Stimulated activated CD4-positive, alpha-beta T cell treated with anti-CD3 and anti-CD28 coated beads, Interleukin-12 subunit alpha, Interleukin-12 subunit beta, amount 100 ng/mL, for 48 hours (primary cell): ENCODE results near the gene LOXHD1.

ENCODE experiments used
- DNase-seq, 3 donors: peaks; one replicate each; pipeline ENCODE4 v3.0.0-alpha.2; 2020; ENCODE audit warnings: low read depth in 2 of 3, low spot score in 1 of 3

LOXHD1 gene

DNA sequence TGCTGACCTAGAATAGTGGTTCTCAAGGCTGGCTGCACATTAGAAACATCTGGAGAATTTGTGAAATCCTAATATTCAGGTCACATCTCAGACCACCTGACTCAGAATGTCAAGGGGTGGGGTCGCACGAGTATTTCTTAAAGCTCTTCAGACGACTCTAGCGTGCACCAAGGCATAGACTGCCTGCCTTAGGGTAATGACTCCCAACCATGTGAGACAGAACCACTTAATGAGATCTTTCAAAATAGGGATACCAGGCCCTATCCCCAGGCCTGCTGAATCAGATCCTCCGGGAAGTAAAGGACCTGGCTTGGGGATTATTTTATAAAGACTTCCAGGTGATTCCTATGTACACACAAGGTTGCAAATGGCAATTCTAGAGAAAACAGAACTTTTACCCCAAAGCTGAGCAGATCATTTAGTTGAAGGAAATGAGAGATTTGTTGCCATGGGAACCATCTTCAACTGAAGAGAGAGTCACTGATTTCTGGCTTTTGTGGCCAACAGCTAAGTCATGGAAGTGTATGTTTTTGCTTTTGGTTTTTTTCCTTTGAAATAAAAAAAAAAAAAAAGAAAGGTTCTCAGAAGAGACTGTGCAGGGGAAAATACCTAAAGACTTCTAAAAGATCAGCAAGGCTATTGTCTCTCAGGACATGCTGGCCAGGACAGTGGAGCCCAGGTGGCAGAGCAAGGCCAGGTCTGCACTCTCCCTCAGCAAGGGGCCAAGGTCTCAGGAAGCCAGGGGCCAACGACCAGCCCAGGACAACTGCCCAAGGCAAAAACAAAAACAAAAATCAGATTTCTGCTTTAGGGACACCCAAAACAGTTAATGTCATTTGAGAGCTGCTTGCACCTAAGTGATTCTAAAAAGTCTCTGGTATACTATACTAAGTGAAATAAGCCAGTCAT lies 15.3 kb upstream of the LOXHD1 start:
- no peak for DNase-seq

DNA sequence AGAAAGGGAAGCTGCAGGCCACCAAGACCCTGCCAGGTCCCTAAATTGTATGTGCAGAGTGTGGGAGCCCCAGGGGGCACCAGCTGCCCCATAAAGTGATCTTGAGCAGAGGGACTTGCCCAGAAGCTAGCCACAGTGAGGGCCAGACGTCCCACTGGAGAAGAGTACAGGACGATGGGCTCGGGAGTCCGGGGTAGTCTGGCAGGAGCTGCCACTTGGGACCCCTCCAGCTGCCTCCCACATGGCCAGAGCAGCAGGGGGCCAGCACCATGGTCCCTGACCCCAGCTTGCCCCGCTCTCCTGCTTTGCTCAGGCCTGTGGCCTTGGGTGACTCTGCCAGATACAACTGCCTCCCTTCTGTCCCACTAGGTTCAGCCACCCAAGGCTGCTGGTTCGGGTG lies 11.7 kb upstream of the LOXHD1 start:
- DNase-seq, result no peak

DNA sequence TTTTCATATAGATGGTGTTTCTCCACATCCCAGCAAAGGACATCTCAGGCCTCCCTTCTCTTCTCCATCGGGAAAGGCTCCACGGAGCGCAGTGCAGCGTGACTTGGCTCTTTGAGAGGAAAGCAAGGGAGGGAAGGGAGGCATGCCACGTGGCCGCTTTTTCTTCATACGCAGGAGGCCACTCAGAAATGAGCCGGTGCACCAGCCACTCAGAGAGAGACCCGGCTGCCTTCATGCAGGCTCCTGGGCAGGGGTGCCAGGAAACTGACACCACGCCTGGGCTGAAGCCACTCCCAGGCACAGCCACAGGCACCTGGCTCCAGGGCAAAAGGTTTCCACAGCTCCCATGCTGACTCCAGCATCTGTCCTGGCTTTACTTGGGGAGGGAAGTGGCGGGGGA lies 11.1 kb upstream of the LOXHD1 start:
- no peak for DNase-seq

GRCh38 chr18:46663539-46663938 lies 6.5 kb upstream of the LOXHD1 start:
- DNase-seq, result no peak

GRCh38 chr18:46660957-46661749 lies 4.1 kb upstream of the LOXHD1 start:
- no peak for DNase-seq

GRCh38 chr18:46659484-46659883 lies 2.5 kb upstream of the LOXHD1 start:
- DNase-seq, result no peak

DNA sequence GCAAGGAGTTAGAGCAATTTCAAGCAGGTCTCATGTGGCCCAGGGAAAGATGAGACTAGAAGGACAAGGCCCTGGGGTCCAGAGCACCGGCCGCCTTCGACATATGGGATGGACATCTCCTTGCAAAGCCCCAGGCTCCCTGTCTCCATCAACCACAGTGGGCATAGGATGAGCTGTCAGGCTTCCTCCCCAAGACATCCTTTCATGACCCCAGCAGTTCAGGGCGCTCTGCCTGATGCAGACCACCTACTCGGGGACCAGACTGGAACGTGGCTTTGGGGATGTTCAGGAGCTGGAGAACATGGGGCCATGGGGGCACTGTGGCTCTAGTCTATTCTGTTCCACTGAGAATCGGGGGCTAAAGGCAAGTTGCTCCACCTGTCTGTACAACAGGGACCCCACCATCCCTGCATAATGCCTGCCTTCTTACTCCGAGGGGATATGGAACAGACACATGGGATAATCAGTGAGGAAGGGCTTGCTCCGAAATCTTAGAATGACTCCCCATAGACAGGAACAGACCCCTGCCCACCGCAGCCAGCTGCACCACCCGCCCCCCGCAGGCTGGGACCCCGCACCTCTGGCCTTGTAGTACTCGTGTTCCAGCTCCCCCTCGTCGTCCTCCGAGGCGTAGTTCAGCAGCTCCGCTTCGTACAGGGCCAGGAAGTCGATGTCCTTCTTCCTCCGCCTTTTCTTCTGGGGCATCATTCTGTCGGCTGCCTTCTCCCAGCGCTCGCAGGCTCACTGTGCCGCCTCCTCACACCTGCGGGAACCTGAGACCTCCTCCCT lies 500 bp downstream of the LOXHD1 start:
- DNase-seq, result no peak

DNA sequence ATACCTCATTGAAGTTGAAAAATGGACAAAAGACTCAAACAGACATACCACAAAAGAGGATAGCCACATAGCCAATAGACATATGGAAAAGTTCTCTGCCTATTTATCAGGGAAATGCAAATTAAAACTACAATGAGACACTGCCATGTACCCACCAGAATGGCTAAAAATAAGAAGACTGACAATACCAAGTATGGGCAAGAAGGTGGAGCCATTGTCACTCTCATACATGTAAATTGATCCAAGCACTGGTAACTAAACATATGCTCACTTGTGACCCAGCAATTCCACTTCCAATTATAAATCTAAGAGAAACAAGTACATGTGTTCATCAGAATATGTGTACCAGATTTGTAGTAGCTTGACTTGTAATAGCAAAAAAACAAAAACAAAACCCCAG lies 4.6 kb downstream of the LOXHD1 start:
- DNase-seq, result no peak

DNA sequence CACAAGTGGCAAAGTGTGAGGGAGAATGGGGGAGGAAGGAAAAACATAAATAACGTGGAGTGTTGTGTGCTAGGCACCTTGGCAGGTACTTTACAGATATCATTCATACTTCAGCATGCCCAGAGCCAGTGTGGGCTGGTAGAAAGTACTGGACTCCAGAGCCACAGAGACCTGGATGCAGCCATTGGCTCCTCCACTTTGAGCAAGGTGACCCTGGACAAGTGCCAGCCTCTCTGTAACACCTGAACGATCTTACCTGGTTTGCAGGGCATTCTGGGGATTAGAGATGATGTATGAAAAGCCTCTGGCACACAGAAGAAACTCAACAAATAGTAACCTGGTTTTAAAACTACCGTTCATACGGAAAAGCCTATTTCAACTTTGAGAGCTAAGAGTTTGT lies 6.3 kb downstream of the LOXHD1 start:
- DNase-seq, result no peak

DNA sequence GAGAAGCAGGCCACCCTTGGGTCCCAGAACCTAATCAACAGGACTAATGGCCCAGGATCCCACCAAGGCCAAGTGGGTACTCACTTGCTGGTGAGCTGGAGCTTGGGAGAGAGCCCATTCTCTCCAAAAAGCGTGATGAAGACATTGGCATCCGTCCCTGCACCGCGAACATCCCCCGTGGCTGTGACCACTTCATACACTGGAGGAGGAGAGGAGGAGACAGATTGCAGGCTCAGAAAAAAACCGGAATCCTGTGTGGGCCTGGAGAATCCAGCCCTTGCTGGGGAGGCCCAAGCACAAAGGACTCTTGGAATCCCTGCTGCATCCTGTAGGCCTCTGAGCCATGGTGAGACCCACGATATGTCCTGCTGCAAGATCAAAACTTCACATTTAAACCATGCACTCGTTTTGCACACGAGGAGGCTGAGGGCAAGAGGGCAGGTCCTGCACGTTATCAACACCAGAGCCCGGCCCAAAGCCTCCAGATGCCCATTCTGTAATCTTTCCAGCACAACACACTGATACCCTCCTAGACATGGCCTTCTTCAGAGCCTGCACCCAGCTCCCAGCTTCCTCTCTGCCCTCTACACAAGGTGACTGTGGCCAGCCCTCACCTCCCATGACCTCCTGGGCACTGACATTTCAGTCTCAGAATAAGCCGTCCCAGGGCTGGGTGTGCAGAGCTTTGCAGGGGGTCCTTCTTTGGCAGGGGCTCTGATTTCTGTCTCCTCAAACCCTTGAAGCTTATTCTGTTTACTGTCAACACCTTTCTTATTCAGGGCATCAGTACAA lies 7.8 kb downstream of the LOXHD1 start:
- DNase-seq, result no peak

DNA sequence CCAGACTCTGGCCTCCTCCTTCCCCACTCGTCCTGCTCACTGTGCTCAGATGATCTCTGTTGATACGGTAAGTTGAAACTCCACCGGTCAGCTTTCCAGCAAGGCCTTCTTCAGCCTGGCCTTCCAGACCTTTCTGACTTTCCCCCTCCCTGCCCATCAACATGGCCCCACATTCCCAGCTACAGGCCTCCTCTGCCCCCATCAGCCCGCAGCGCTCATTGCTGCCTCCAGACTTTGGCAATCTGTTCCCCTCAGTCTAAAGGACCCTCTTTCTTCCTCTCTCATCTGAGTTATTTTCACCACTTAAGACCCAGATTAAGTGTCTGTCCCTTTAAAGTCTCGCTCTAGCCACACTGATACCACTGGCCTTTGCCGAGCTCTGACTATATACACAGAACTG lies 10.6 kb downstream of the LOXHD1 start:
- DNase-seq, result no peak

GRCh38 chr18:46642561-46642960 lies 14.5 kb downstream of the LOXHD1 start:
- DNase-seq, result no peak

DNA sequence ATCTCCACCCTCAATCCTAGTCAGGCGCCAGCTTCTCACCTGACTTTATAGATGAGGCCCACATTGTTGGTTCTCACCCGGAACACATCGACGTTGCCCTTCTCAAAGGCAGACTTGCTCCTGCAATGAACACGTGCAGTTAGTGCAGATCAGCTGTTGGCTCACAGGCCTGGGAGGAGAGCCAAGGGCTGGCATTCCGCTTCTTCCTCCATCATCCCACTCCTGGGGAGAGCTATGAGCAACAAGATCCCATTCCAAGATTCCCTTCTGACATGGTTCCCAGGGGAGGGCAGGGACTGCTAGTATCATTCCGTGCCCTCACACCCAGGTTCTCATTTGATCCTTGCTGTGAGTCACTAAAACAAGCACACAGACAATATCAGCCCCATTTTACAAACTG lies 15.1 kb downstream of the LOXHD1 start:
- no peak for DNase-seq

DNA sequence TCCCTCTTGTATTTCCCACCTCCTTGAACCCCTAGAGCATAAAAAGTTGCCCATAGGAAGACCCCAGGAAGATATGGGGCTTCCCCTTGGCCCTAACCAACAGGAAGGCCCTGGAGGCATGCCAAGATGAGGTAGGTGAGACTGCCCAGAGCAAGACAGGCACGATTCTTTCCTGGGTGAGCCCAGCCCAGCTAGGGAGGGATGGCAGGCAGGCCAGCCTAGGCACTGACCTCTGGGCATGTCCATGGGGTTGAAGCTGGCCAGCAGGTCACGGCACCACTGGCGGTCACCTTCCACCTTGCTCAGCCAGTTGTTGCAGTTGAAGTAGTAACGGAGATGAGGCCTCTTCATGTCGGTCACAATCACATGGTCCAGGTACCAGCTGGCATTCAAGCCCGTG lies 17.6 kb downstream of the LOXHD1 start:
- DNase-seq, result no peak

DNA sequence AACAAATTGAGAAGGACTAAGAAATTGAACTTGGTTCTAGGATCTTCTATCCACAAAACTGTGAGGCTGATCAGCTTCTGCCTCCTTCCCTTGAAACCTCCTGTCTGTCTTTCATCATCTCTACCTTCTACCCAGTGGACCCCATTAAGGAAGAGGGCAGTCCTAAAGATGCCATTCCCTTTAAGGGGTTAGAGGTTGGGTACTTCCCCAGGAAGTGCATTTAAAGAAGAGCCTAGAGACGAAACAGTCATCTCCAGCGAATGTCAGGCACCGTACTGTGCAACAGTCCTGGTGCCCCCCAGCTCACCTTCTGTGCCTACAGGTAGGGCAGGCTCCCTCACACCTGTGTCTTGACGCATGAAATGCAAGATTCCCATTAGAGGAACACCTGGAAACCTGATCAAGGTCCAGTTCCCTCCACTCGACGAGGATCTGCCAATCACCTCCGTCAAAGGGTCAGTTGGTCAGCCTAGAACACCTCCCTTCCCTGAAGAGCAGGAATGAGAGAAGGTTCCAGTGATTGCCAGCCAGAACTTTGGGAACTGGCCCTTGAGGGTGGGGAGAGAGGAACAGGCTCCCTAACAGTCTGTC lies 20.9 kb downstream of the LOXHD1 start:
- DNase-seq, result no peak

- no peak for DNase-seq
These were observed 24.5 kb downstream of the LOXHD1 start for GRCh38 chr18:46632401-46633071.

GRCh38 chr18:46630991-46631390 lies 26.0 kb downstream of the LOXHD1 start:
- no peak for DNase-seq

GRCh38 chr18:46630160-46630559 lies 26.9 kb downstream of the LOXHD1 start:
- DNase-seq, result no peak

- DNase-seq, result no peak
These were observed 27.7 kb downstream of the LOXHD1 start for GRCh38 chr18:46629361-46629760.

- no peak for DNase-seq
These were observed 28.8 kb downstream of the LOXHD1 start for GRCh38 chr18:46628206-46628605.
